Large intestine (tissue), 12 donors: Measurements from ENCODE around the gene RGS4. TPM values are rescaled to one million over a fixed set of nuclear protein-coding genes. Genes with fewer than 3 reads are reported as not detected.
A peak's percentile ranks its signal among the peaks of the same experiment; 100 is the strongest.

Experiments
- DNase-seq, 2 donors: peaks; one replicate each; pipeline versions ENCODE4 v3.0.0 to v3.0.0-alpha.2; 2013
- H3K27ac ChIP-seq: one replicate; pipeline ENCODE4 v1.5.1; 2013; ENCODE audit warnings: low read length
- H3K27me3 ChIP-seq: 2 replicates; pipeline ENCODE4 v1.6.1; 2013; ENCODE audit warnings: low read length; ENCODE audit not compliant: control insufficient read depth, insufficient read depth
- H3K36me3 ChIP-seq: 2 replicates; pipeline ENCODE4 v1.6.1; 2013; ENCODE audit warnings: low read length; ENCODE audit not compliant: control insufficient read depth, insufficient read depth
- H3K4me1 ChIP-seq: one replicate; pipeline ENCODE4 v1.6.1; 2013; ENCODE audit warnings: low read length; ENCODE audit not compliant: control insufficient read depth, insufficient read depth
- H3K4me3 ChIP-seq: one replicate; pipeline ENCODE4 v1.5.1; 2013; ENCODE audit warnings: low read length
- H3K9me3 ChIP-seq: one replicate; pipeline ENCODE4 v1.6.1; 2013; ENCODE audit warnings: mild to moderate bottlenecking, low read depth, low read length, moderate library complexity; ENCODE audit not compliant: control insufficient read depth
- WGBS: methylation state at CpG from one replicate; pipeline ENCODE4 v1.1.5; 2013; ENCODE audit warnings: low lambda C conversion rate; ENCODE audit not compliant: insufficient coverage; 5-methylcytosine and 5-hydroxymethylcytosine counted together
- long read RNA-seq, 11 donors: transcript quantifications; one replicate each; lab custom pipeline, GENCODE V29; 2026
- polyA plus RNA-seq: library from polyadenylated mRNA; unstranded; fragments of 120-200 nt; gene quantifications from one replicate; pipeline ENCODE4 v1.2.1, GENCODE V29; 2013

RGS4 gene
- polyA plus RNA-seq: 8.1 TPM
- long read RNA-seq, donor 1, partial matches to known transcripts: 0 of 1 reads
- long read RNA-seq, donor 1, other reads (novel, unspliced or antisense): 0 of 1 reads
- long read RNA-seq, donor 2, partial matches to known transcripts: 0 of 1 reads
- long read RNA-seq, donor 2, other reads (novel, unspliced or antisense): 0 of 1 reads
- long read RNA-seq, donor 3: 0 reads
- long read RNA-seq, donor 4: 0 reads
- long read RNA-seq, donor 5, partial matches to known transcripts: 0 of 1 reads
- long read RNA-seq, donor 5, other reads (novel, unspliced or antisense): 0 of 1 reads
- long read RNA-seq, donor 6: 0 reads
- long read RNA-seq, donor 7, partial matches to known transcripts: 0 of 2 reads
- long read RNA-seq, donor 7, other reads (novel, unspliced or antisense): 0 of 2 reads
- long read RNA-seq, donor 8, partial matches to known transcripts: 0 of 1 reads
- long read RNA-seq, donor 8, other reads (novel, unspliced or antisense): 0 of 1 reads
- long read RNA-seq, donor 9: 0 reads
- long read RNA-seq, donor 10, partial matches to known transcripts: 0 of 1 reads
- long read RNA-seq, donor 10, other reads (novel, unspliced or antisense): 0 of 1 reads
- long read RNA-seq, donor 11: 0 reads

GRCh38 chr1:163069142-163069541, at the start of gene RGS4:
TSS of gene RGS4 (plus strand) at chr1:163069361. CDS start at chr1:163069485, 124 bp downstream.
- H3K27ac ChIP-seq: no peak within 1 kb of the TSS
- H3K9me3 ChIP-seq: peaks cover under 1% of the 10 kb centered on the region
- peaks cover 19% of the 10 kb centered on the region for H3K27me3 ChIP-seq
- DNase-seq: peak; percentile 31 to 41
- no CpG with 5 or more reads among the region's 13 CpGs for WGBS
- H3K4me3 ChIP-seq: peak within 1 kb of the TSS; percentile 23
- H3K4me1 ChIP-seq: no peaks in the 10 kb centered on the region
- H3K36me3 ChIP-seq: no peaks in the 10 kb centered on the region

- H3K27ac ChIP-seq: no peak overlapping the region
- no peak overlapping the region for H3K4me3 ChIP-seq
- no peaks in the 10 kb centered on the region for H3K27me3 ChIP-seq
- DNase-seq: no peak
- H3K36me3 ChIP-seq: no peaks in the 10 kb centered on the region
- peaks cover 9% of the 10 kb centered on the region for H3K9me3 ChIP-seq
- no peaks in the 10 kb centered on the region for H3K4me1 ChIP-seq
These were observed 47.0 kb upstream of the RGS4 start for GRCh38 chr1:163022129-163022528.

GRCh38 chr1:163027610-163028009, 41.6 kb upstream of the RGS4 start:
- DNase-seq: no peak

DNA sequence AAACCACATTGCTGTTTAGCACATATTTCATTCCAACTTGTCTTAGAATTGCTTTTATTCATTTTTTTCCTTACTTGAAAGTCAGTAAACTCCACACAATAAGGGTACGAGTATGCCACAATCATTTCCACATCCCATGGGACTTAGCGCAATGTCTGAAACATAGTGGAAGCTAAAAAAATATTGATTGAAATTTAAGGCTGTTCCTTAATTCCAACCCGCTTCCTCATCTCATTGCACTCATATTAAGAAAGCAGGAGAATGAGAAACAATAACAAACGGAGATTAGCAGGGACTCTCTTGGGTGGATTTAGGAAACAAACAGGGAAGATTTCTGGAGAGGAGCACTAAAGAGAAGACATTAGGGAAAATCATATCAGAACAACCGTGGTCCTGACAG, 39.3 kb upstream of the RGS4 start:
- Histone ChIP-seq H3K27ac (no peak overlapping the region), H3K36me3 (no peaks in the 10 kb centered on the region), H3K27me3 (no peaks in the 10 kb centered on the region), H3K9me3 (no peaks in the 10 kb centered on the region), H3K4me1 (no peaks in the 10 kb centered on the region), H3K4me3 (no peak overlapping the region)
- WGBS: 80% methylated on average over 1 of the region's 5 CpGs
- no peak for DNase-seq

More at GRCh38 chr1:163027610-163028009, 41.6 kb upstream of the RGS4 start:
- H3K4me1 ChIP-seq: no peaks in the 10 kb centered on the region
- no peaks in the 10 kb centered on the region for H3K27me3 ChIP-seq
- no peak overlapping the region for H3K27ac ChIP-seq
- H3K36me3 ChIP-seq: no peaks in the 10 kb centered on the region
- no peak overlapping the region for H3K4me3 ChIP-seq
- peaks cover 6% of the 10 kb centered on the region for H3K9me3 ChIP-seq

DNA sequence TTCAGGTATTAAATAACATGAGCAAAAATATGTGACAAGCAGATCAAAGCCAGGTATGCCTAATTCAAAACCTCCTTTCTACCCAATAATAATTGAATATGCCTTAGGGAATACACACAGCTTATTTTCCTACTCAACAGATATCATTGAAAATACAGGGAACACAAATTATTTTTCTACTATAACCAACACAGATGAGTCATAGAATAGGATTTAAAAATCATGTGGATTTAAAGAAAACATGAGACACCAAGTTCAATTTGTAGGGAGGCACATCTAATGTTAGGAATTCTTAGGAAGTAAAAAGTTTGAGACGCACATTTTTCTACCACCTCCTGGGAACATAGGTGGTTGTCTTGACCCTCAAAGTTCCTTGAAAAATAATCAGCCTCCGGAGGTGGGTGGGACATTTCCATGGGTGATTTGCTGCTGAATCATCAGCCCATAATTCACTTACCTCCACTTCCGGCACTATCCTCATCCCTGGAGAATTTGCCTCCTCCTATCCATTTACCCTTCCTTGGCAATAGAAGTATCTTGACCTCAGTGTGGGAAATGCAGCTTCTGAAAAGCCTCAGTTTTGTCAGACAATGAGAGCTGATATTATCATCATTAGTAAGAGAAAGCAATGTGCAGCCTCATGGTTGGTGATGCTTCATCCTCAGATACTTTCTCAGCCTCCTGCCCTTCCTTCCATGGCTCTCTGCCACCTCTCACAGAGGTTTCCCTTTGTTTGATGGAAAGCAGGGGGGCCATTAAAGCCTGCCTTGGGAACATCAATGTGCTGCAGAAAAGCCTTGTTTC, 33.5 kb upstream of the RGS4 start:
- H3K4me3 ChIP-seq: no peak overlapping the region
- no peaks in the 10 kb centered on the region for H3K9me3 ChIP-seq
- WGBS: no CpG with 5 or more reads among the region's 3 CpGs
- H3K27ac ChIP-seq: no peak overlapping the region
- H3K27me3 ChIP-seq: no peaks in the 10 kb centered on the region
- no peaks in the 10 kb centered on the region for H3K36me3 ChIP-seq
- no peak for DNase-seq
- no peaks in the 10 kb centered on the region for H3K4me1 ChIP-seq

DNA sequence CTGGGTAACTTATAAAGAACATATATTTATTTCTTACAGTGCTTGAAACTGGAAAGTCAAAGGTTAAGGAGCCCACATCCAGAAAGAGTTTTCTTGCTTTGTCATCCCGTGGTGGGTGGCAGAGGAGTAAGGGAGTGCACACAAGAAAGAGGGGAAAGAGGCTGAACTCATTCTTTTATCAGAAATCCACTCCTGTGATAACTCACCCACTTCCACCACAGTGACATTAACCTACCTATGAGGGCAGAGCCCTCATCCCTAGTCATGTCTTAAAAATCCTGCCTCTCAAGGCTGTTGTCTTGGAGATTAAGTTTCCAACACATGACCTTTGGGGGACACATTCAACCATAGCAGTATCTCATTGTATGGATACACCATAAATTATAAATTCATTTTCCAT, 32.5 kb upstream of the RGS4 start:
- H3K36me3 ChIP-seq: no peaks in the 10 kb centered on the region
- no peaks in the 10 kb centered on the region for H3K9me3 ChIP-seq
- no peak overlapping the region for H3K27ac ChIP-seq
- no peak for DNase-seq
- no peak overlapping the region for H3K4me3 ChIP-seq
- WGBS: no CpG with 5 or more reads among the region's 1 CpG
- no peaks in the 10 kb centered on the region for H3K27me3 ChIP-seq
- no peaks in the 10 kb centered on the region for H3K4me1 ChIP-seq

DNA sequence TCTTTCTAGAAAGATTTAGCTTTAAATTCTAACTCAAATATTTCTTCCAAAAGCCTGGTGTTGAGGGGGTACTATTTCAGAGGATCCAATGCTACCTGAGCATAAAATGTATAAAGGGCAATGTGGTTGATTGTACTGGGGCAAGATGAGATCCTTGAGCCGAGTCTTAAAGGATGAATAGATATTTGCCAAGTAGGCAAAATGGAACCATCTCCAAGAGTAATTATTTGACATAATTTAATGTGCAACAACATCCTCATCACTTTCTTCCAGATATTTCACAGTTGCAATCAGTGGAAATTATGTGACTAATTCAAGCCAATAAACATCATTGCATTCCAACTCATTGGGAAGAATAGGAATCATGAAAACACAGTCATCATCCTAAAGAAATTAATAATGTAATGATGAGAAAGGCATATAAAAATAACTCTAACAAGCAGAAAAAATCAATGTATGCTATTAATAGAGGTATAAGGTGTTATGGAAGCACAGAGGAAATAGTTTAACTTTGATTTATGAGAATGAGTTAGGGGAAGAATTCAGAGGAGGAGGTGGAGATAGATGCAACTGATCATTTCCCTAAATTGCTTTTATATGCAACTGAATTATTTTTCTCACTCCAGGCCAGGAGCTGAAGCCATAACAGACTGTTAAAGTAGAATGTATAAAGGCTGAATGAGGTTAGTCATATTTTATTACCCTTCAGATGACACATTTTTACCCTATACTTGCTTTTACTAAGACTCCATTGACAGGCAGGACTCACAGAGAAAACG, 30.0 kb upstream of the RGS4 start:
- WGBS: 83% methylated on average over 1 of the region's 2 CpGs
- H3K9me3 ChIP-seq: no peaks in the 10 kb centered on the region
- H3K27ac ChIP-seq: no peak overlapping the region
- H3K4me1 ChIP-seq: no peaks in the 10 kb centered on the region
- no peaks in the 10 kb centered on the region for H3K27me3 ChIP-seq
- H3K36me3 ChIP-seq: no peaks in the 10 kb centered on the region
- no peak overlapping the region for H3K4me3 ChIP-seq
- DNase-seq: no peak

DNA sequence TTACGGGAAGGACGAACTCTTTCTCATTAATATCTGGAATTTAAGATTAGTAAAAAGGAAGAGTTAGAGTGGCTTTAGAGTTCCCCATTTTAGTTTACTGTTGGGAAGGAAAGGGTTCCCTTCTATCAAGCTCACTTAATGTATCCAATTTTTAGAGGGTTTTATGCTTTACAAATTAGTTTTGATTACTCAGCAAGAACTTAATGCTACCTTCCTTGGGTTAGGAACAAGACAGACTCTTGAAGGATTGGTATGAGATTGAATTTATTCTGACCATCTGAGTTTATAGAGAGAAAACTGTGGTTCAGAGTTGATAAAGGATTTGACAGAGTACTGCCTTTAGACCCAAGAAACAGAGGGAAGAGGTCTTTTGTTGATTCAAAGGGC, 29.5 kb upstream of the RGS4 start:
- Histone ChIP-seq H3K27me3 (no peaks in the 10 kb centered on the region), H3K9me3 (no peaks in the 10 kb centered on the region), H3K4me3 (no peak overlapping the region), H3K36me3 (no peaks in the 10 kb centered on the region), H3K27ac (no peak overlapping the region), H3K4me1 (no peaks in the 10 kb centered on the region)
- no peak for DNase-seq
- 100% methylated on average over 2 of the region's 2 CpGs for WGBS

DNA sequence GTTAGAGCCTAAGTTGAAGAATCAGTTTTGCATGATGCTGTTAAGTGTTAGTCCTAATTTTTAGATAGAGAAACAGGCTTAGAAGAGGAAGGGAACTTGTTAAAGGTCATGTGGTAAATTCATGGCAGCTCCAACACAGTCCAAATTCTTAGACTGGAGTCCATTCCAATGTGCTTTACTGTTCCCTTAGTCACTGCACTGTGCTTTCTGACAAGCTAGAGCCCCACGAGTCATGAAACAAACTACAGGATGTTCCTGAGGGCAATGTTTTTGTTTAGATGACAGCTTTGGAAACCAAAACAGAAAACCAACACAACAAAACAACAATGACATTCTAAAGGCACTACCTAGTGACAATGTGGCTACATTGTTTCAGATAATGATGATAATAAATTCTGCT, 23.1 kb upstream of the RGS4 start:
- Histone ChIP-seq H3K4me1 (no peaks in the 10 kb centered on the region), H3K27ac (no peak overlapping the region), H3K27me3 (no peaks in the 10 kb centered on the region), H3K9me3 (no peaks in the 10 kb centered on the region), H3K36me3 (no peaks in the 10 kb centered on the region), H3K4me3 (no peak overlapping the region)
- no CpG with 5 or more reads among the region's 1 CpG for WGBS
- no peak for DNase-seq
